B cell (primary cell): Measurements from ENCODE around the gene CD74. TPM values are rescaled to one million over a fixed set of nuclear protein-coding genes. Genes with fewer than 3 reads are reported as not detected.

ENCODE experiments used
- ATAC-seq: fragments of 200-7000 bp; cut with Tn5 transposase; one replicate; pipeline ENCODE4 v1.10.0; 2021; ENCODE audit warnings: low read depth, mild to moderate bottlenecking, moderate number of reproducible peaks, moderate library complexity
- CTCF ChIA-PET: fragments of 350-600 bp; sonication (Branson Sonifier 250); formaldehyde crosslinking; loops from one replicate; lab custom pipeline; 2021; ENCODE audit warnings: antibody characterized with exemption, inconsistent platforms; lab: Charles Lee
- POLR2A ChIA-PET: fragments of 350-600 bp; sonication (Branson Sonifier 250); formaldehyde crosslinking; loops from one replicate; lab custom pipeline; 2021; ENCODE audit warnings: antibody characterized with exemption; lab: Charles Lee
- DNase-seq: peaks from one replicate; pipeline ENCODE4 v3.0.0; 2013
- H2AFZ ChIP-seq: 2 replicates; pipeline ENCODE4 v1.6.1; 2012; ENCODE audit warnings: mild to moderate bottlenecking, low read depth, low read length; ENCODE audit not compliant: insufficient read depth, poor library complexity, severe bottlenecking
- H3K27ac ChIP-seq, 2 donors: 1 replicate in 1 of 2; 2 replicates in 1 of 2; pipeline ENCODE4 v1.5.1; 2012 to 2013; ENCODE audit warnings: low read length in 2 of 2, mild to moderate bottlenecking in 2 of 2, moderate library complexity in 1 of 2
- H3K27me3 ChIP-seq, 4 experiments: fragments of 200-600 bp in 1 of 4; sonication (generic) in 1 of 4; replicated peaks in 1 of 4; 1 replicate in 2 of 4; 2 replicates in 2 of 4; pipeline versions ENCODE4 v1.6.1 to v1.7.0; 2013 to 2016; ENCODE audit warnings: low read length in 3 of 4, mild to moderate bottlenecking in 2 of 4, mixed read lengths in 1 of 4, moderate library complexity in 1 of 4; ENCODE audit not compliant: insufficient read depth in 4 of 4, control insufficient read depth in 3 of 4; ENCODE audit errors: control extremely low read depth in 1 of 4
- H3K36me3 ChIP-seq, 2 experiments: replicated peaks in 1 of 2; 1 replicate in 1 of 2; 2 replicates in 1 of 2; pipeline versions ENCODE4 v1.6.1 to v1.7.1; 2013; ENCODE audit warnings: low read length in 1 of 2; ENCODE audit not compliant: insufficient read depth in 2 of 2, control insufficient read depth in 1 of 2; ENCODE audit errors: control extremely low read depth in 1 of 2, extremely low read depth in 1 of 2
- H3K4me1 ChIP-seq, 2 donors: fragments of 200-600 bp in 1 of 2; sonication (generic) in 1 of 2; 1 replicate in 1 of 2; 2 replicates in 1 of 2; pipeline versions ENCODE4 v1.5.1 to v1.6.1; 2013 to 2017; ENCODE audit warnings: low read length in 2 of 2; ENCODE audit not compliant: control insufficient read depth in 2 of 2, insufficient read depth in 2 of 2
- H3K4me2 ChIP-seq: replicated peaks from 2 replicates; pipeline ENCODE3; 2012; ENCODE audit warnings: mild to moderate bottlenecking, low read depth, low read length; ENCODE audit not compliant: poor library complexity, severe bottlenecking
- H3K4me3 ChIP-seq, 5 experiments: fragments of 200-600 bp in 1 of 5; sonication (generic) in 1 of 5; 1 replicate in 3 of 5; 2 replicates in 2 of 5; pipeline versions ENCODE4 v1.5.1 to v1.7.0; 2011 to 2016; ENCODE audit warnings: low read length in 4 of 5, mild to moderate bottlenecking in 4 of 5, low read depth in 2 of 5, control low read depth in 1 of 5, moderate library complexity in 1 of 5; ENCODE audit not compliant: insufficient read depth in 1 of 5; ENCODE audit errors: control extremely low read depth in 1 of 5, extremely low read depth in 1 of 5
- H3K79me2 ChIP-seq: fragments of 200-600 bp; sonication (generic); one replicate; pipeline ENCODE4 v1.6.0; 2016; ENCODE audit warnings: low read length; ENCODE audit not compliant: control insufficient read depth, insufficient read depth
- H3K9ac ChIP-seq: fragments of 200-600 bp; sonication (generic); 2 replicates; pipeline ENCODE4 v1.6.1; 2017; ENCODE audit warnings: mild to moderate bottlenecking, low read length, moderate library complexity
- H3K9me3 ChIP-seq, 3 donors: one replicate each; pipeline versions ENCODE4 v1.6.1 to v1.7.1; 2013; ENCODE audit warnings: low read length in 2 of 3; ENCODE audit not compliant: control insufficient read depth in 2 of 3, insufficient read depth in 1 of 3; ENCODE audit errors: control extremely low read depth in 1 of 3
- H4K20me1 ChIP-seq: 2 replicates; pipeline ENCODE4 v1.6.0; 2012; ENCODE audit warnings: mild to moderate bottlenecking, low read length; ENCODE audit not compliant: insufficient read depth, control insufficient read depth, poor library complexity, severe bottlenecking
- H3K27ac Mint-ChIP-seq: one replicate; pipeline ENCODE4 v1.8.0; 2021; ENCODE audit warnings: mixed read lengths
- H3K27me3 Mint-ChIP-seq: one replicate; pipeline ENCODE4 v1.8.0; 2021; ENCODE audit warnings: mixed read lengths
- H3K4me1 Mint-ChIP-seq: one replicate; pipeline ENCODE4 v1.8.0; 2021; ENCODE audit warnings: mixed read lengths
- H3K4me3 Mint-ChIP-seq: one replicate; pipeline ENCODE4 v1.8.0; 2021; ENCODE audit warnings: mixed read lengths
- H3K9me3 Mint-ChIP-seq: one replicate; pipeline ENCODE4 v1.8.0; 2022; ENCODE audit warnings: mixed read lengths; ENCODE audit not compliant: insufficient read depth
- EZH2 ChIP-seq: IDR thresholded peaks from 2 replicates; pipeline ENCODE4 v1.6.1; 2012; ENCODE audit warnings: borderline replicate concordance, low read depth, mild to moderate bottlenecking, moderate library complexity, low read length; ENCODE audit not compliant: insufficient read depth, poor library complexity, severe bottlenecking
- WGBS: methylation state at CpG from one replicate; pipeline ENCODE4 v1.1.5; 2013; ENCODE audit warnings: missing lambda C conversion rate; ENCODE audit not compliant: insufficient coverage; 5-methylcytosine and 5-hydroxymethylcytosine counted together
- intact Hi-C: fragments of 100-400 bp; cut with micrococcal nuclease; formaldehyde crosslinking; loops from one replicate; pipeline ENCODE4 v1.10.0; 2022
- polyA plus RNA-seq: library from polyadenylated mRNA; depleted of rRNA; stranded (reverse); fragments of >200 nt; gene quantifications from 2 replicates; pipeline ENCODE4 v1.2.3, GENCODE V29; 2012
- total RNA-seq, 2 donors: library from RNA; stranded (reverse); fragments of 120-200 nt in 1 of 2; gene quantifications; 1 replicate in 1 of 2; 2 replicates in 1 of 2; pipeline versions ENCODE4 v1.2.3 to v1.2.4, GENCODE V29; 2013 to 2022
- TF ChIP-seq, protein P1 (sequence below): fragments of 200-600 bp; IDR thresholded peaks from one replicate; pipeline ENCODE4 v1.8.0; 2022; ENCODE audit warnings: antibody characterized with exemption, mild to moderate bottlenecking

CD74 gene
- total and polyA plus RNA-seq, 2 donors (not counting 1 experiment from before 2014, with no cell fraction given), result 5,670 to 14,307 TPM

DNA sequence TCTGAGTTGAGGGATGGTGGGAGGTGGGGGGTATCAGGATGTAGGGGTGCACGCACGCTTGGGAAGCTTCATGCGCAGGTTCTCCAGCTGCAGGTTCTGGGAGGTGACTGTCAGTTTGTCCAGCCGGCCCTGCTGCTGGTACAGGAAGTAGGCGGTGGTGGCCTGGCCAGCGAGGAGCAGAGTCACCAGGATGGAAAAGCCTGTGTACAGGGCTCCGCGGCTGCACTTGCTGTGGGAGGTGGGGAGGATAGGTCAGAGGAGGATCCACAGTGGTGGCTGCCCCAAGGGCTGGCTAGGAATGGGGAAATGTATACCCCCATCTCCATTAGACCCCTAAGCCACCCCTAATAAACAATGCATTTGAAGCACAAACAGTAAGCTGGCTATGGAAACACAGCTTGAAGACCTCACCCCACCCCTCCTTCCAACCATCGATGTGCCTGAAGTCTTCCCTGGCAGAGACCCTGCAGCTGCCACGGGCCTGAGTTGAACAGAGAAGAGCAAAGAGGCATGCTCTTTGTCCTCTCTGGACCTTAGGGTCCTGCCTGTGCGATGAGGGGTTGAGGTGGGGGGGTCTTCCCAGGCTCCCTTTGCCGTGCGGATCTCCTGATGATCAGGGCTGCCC is 5.5 kb downstream of the CD74 start:
- peak; percentile 63 for DNase-seq
- CTCF ChIA-PET, result interaction anchor here (0.9 to 15.8 kb wide), 3 partner anchors 10 to 40 kb away, joined by 3 to 396 read pairs (median 16); no protein-coding TSS in a partner anchor
- POLR2A ChIA-PET, result interaction anchor here (1.0 to 15.5 kb wide), 4 partner anchors 9 to 43 kb away, joined by 3 to 286 read pairs (median 5); partner anchors contain the start of gene RPS14

More for the DNA sequence above, 5.5 kb downstream of the CD74 start:
- peaks cover 59% of the 10 kb centered on the region for H3K4me1 Mint-ChIP-seq
- H3K27me3 Mint-ChIP-seq, result no peaks in the 10 kb centered on the region
- Histone ChIP-seq H3K4me2 (peak overlapping the region; percentile 78), H4K20me1 (peaks cover 100% of the 10 kb centered on the region), H3K27me3 (no peaks in the 10 kb centered on the region), H3K9ac (peak overlapping the region; percentile 100), H3K4me3 (peak overlapping the region in 4 of 5 experiments; percentile 78 to 100 (median 95)), H3K27ac (peak overlapping the region; percentile 99 to 100), H2AFZ (no peak overlapping the region), H3K36me3 (peaks cover 9 to 98% of the 10 kb centered on the region in 2 experiments), H3K79me2 (peaks cover 71% of the 10 kb centered on the region), H3K4me1 (peaks cover 33 to 69% of the 10 kb centered on the region in 2 donors), H3K9me3 (peaks cover 0 to 3% (median 0%) of the 10 kb centered on the region in 3 donors)
- no peaks in the 10 kb centered on the region for H3K9me3 Mint-ChIP-seq
- intact Hi-C loops, result no loop called here
- peak overlapping the region; percentile 99 for H3K27ac Mint-ChIP-seq
- no peak for ATAC-seq
- peak overlapping the region; percentile 95 for H3K4me3 Mint-ChIP-seq
- WGBS, result 53% methylated on average over 10 of the region's 13 CpGs
- TF ChIP-seq EZH2, result no peak
- TF ChIP-seq, protein P1, sequence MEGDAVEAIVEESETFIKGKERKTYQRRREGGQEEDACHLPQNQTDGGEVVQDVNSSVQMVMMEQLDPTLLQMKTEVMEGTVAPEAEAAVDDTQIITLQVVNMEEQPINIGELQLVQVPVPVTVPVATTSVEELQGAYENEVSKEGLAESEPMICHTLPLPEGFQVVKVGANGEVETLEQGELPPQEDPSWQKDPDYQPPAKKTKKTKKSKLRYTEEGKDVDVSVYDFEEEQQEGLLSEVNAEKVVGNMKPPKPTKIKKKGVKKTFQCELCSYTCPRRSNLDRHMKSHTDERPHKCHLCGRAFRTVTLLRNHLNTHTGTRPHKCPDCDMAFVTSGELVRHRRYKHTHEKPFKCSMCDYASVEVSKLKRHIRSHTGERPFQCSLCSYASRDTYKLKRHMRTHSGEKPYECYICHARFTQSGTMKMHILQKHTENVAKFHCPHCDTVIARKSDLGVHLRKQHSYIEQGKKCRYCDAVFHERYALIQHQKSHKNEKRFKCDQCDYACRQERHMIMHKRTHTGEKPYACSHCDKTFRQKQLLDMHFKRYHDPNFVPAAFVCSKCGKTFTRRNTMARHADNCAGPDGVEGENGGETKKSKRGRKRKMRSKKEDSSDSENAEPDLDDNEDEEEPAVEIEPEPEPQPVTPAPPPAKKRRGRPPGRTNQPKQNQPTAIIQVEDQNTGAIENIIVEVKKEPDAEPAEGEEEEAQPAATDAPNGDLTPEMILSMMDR, result no peak
